Ovary (tissue), 9 donors: ENCODE results near the gene LMAN1. TPM values are rescaled to one million over a fixed set of nuclear protein-coding genes. Genes with fewer than 3 reads are reported as not detected.

Experiments used
- polyA plus RNA-seq, 2 donors: library from polyadenylated mRNA; stranded (reverse); fragments of 200-250 nt in 1 of 2; fragments of 350-450 nt in 1 of 2; fragmentation: Illumina TruSeq in 1 of 2; extraction: RNeasy Lipid Tissue Mini Kit (QIAGEN cat#74804) in 1 of 2; gene quantifications; one replicate each; pipeline ENCODE4 v1.2.3, GENCODE V29; 2013 to 2014
- total RNA-seq, 7 donors: library from RNA; depleted of rRNA in 2 of 7; stranded (reverse); fragments of >200 nt in 2 of 7; fragmentation: NEBNext Ultra II Directional in 3 of 7; extraction: Animal tissue kit (Norgen Biotek cat#: 25700) in 3 of 7; gene quantifications; one replicate each; pipeline versions ENCODE4 v1.1.0 to v1.2.4, GENCODE V29; 2016 to 2023
- donor health status: DM: no; HTN: no; CAD: no; lungs with moderate emphysema.
- donor health status: DM: no; HTN: no; CAD: no.
- donor health status: Bipolar disorder and iron deficiency.
- donor health status: DM: yes; HTN: yes; CAD: no.
- donor health status: DM: no; HTN: no; CAD: no.
- donor health status: DM: yes; HTN: yes; CAD: no.

LMAN1 gene
- total and polyA plus RNA-seq, 9 donors: 26.8 to 97.8 (median 66.3) TPM

Other genes with a start within 250 kb of the LMAN1 start
- gene SEC11C, start 219.4 kb downstream of the LMAN1 start, total RNA-seq: 10 to 100 TPM; 14.4 to 43.9 (median 32.2) TPM
- 10 to 100 TPM; 30.1 to 68.4 TPM for gene SEC11C, start 219.4 kb downstream of the LMAN1 start, polyA plus RNA-seq
- gene GRP, start 139.1 kb downstream of the LMAN1 start, total RNA-seq: 1 to 10 TPM in 1 of 7 donors, not detected in 6; 1.1 TPM
- gene GRP, start 139.1 kb downstream of the LMAN1 start, polyA plus RNA-seq: not detected
- gene RAX, start 85.8 kb downstream of the LMAN1 start, total RNA-seq: not detected
- not detected for gene RAX, start 85.8 kb downstream of the LMAN1 start, polyA plus RNA-seq
- not detected for gene CPLX4, start 40.6 kb downstream of the LMAN1 start, total RNA-seq
- gene CPLX4, start 40.6 kb downstream of the LMAN1 start, polyA plus RNA-seq: not detected